HG03460 (cell line): ENCODE data around the gene PPP1R1B.

ENCODE experiments used
- ATAC-seq: cut with Tn5 transposase; IDR thresholded peaks from one replicate; pipeline ENCODE4 v1.9.1; 2021; ENCODE audit not compliant: unreplicated experiment

The PPP1R1B gene

DNA sequence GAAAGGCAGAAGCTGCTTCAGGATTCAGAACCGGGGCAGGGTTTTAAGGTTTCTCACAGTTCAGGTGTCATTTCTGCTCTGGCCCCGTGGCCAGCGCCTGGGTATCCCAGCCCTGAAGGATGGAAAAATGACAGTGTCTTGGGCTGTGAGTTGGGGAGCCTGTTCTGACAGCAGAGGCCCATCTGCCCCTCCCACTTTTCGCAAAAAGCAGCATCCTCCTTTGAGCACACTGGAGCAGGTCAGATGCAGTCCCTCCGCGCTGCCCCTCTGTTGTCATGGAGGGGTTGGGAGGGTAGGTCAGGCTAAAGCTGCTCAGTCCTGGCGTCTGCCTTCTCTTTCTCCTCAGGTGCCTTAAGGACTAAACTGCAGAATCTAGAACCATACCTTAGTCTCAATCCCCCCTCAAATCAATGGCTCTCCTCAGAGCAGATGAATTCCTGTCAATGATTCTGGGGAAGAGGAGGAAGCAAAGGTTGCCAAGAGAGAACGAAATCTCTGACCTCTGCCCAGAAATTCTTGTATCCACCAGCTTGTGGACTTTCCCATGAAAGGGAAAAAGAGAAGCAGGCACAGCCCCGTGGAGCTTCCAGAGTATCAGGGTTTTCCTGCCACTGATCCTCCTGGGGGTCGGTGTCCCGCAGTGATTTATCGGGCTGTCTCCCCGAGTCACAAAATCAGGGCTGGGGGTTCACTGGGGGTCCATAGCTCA is 26.3 kb upstream of the PPP1R1B start:
- ATAC-seq, result no peak

DNA sequence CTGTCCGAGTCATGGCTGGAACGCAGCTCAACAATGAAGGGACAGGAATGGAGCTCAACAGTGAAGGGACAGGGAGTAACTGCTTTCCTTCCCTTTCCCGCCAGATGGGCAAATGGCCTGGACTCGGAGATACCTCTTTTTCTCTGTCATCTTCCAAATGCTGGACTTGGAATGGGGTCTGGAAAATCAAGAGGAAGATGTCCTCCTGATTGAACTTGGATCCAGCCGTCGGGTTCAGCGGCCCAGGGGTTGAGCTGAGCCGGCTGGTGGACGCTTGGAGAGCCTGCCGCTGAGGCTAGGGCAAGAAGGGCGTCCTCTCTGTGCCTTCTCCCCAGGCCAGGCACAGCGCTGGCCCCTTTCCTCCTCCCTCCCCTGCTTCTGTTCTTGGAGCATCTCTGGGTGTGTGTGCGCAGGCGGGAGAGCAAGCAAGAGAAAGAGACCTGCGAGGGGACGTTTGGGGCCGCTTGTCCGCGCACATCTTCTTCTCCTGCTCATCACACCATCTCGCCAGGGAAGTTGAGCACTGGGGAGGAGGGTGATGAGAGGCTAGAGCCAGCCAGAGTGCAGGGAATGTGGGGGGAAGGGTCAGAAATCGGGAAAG is 25.7 kb upstream of the PPP1R1B start:
- no peak for ATAC-seq

DNA sequence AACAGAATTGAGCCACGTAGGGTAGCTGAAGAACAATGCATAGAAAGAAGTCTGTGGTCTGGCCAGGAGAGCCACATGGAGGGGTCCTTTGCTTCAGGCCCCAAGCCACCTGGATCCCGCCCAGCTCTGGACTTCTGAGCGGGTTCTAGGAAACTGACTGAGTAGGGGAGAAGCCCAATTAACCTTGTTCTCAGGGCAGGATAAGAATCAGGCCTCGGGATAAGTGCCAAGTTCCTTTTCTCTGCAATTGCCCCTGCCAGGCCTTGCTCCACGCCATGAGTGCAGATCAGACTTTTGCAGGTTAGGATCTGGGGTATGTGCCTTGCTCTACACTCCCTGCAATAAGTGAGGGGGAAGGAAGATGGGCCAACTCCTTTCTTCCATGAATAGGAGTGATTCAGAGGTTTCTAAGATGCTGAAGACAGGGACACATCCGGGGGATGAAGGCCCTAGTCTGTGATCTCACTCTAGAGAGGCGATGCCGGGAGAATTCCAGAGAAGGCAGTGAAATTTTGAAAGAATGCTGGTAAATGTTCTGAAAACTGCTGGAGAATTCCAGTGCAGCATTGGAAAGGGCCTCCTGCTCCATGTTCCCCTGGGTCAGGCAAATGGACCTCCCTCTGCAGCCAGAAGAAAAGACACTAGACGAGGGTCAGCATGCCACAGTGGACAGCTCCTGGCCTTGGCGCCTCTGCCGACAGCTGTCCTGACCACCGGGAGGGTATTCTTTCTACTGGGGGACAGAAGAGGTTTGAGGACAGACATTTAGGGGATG is 24.8 kb upstream of the PPP1R1B start:
- no peak for ATAC-seq

DNA sequence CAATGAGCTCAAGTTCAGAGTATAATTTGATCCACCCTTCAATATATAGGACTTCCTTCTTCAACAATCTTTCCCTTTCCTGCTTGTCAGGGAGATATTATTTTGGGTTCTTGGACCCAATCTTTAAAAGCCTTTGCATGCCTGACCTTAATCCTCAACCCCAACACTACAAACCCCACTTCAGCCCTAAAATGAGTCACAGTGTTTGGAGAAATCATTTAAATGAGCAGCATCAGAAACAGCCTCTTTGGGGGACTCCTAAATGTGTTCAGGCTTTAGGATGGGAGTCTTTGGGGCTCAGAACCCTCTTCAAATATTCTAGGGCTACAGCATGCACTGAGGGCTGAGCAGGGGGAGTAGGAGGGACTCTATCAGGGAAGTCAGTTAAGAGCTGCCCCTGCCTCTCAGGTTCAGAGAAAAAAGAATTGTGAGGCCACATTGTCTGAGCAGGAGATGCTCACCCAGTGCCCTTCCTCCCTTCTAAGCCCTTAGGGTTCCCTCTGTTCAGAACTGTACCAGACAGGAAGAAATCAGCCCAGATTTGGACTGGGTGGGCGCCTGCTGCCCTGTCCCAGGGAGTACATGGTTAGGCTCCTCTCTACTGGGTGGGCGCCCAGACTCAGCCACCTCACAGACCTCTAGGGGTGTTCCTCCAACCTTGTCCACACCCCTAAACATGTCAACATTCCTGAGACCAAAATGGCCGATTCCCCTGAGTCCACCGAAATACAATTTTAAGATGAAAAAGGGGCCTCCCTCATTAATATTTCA is 24.0 kb upstream of the PPP1R1B start:
- ATAC-seq, result no peak

DNA sequence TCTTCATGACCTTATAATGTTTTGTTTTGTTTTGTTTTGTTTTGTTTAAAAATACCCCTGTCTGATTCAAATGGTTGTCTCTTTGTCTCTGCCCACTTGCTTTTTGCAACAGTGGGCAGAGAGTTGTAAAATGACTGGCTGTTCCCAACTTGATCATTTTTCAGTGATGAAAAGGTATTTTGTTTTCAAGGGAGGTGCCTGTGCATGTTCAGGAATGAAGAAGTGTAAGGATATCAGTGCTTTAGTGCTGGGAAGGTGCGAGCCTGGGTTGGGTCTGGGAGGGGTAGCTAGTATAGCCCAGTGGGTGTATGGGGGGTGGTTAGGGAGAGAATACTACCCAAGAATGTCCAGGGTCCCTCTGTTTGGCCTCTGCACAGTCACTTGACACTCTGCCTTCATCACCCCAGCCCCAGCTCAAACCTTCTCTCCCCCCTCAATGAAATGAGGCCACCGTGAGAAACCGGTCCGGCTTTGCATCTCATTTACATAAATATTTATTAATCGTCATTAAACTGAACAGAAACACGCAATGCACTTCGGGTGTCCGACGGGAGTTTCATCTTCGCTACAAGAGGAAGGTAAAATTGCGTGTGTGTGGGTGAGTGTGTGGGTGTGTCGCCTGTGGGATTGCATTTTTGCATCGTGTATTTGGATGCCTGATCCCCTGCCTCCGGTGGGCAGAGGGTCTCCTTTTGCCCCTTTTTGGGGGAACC is 23.3 kb upstream of the PPP1R1B start:
- ATAC-seq, result no peak

DNA sequence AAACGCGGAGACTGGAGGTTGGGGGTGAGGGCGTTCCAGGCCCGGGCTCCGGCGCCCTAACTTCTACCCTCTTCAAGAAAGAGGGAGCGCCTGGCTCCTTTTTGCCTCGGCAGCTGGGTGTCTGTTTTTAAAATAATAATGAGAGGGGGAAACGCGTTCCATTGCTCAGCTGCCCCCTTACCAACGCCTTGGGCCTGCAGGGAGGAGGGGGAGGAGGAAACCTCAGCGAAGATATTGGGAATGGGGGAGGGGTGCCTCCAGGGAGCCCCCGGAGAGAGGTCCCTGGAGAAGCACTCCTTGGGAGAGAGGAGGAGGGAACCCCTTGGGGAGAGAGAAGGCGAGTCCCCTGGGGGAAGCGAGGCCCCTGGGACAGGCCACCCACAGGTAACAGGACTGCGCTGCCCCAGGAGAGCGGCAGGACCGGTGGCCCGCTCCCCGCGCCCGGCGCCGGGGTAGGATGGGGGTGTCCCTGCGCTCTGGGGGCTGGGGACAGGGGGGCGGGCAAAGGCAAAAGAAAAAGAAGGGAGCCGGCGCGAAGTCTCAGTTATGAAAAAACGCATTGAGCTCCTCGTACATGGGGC is 21.8 kb upstream of the PPP1R1B start:
- ATAC-seq, result no peak

DNA sequence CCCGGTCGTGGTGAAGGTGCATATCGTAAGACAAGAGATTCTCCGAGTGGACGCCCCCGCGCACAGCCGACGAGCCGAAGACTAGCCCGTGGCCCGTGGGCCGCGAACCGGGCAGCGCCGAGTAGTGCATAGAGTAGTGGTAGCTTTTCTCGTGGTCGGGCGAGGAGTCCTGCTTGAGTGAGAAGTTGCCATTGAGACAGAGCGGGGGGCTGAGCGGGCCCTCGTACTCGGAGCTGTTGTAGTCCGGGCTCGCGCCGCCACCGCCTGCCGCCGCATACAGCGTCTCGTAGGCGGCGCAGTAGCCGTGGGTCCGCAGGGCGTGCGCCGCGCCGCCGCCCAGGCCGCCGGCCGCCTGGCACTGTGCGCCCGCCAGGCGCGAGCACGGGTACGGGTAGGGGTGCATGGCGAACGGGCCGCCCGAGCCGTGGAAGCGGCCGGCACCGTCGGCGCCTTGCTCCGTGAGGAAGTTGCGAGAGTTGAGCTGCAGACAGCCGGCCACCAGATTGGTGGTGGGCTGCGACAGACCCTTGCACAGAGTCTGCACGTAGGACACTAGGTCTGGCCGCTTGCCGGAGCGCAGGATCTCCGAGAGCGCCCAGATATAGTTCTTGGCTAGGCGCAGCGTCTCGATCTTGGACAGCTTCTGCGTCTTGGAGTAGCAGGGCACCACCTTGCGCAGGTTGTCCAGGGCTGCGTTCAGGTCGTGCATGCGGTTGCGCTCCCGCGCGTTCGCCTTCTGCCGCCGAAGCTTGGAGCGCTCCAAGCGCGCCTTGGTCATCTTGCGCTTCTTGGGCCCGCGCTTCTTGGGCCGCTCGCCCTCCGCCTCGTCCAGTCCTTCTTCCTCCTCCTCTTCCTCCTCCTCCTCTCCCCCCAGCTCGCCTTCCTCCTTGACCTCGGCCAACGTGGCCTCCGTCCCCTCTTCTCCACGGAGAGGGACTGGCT is 21.0 kb upstream of the PPP1R1B start:
- ATAC-seq, result no peak

DNA sequence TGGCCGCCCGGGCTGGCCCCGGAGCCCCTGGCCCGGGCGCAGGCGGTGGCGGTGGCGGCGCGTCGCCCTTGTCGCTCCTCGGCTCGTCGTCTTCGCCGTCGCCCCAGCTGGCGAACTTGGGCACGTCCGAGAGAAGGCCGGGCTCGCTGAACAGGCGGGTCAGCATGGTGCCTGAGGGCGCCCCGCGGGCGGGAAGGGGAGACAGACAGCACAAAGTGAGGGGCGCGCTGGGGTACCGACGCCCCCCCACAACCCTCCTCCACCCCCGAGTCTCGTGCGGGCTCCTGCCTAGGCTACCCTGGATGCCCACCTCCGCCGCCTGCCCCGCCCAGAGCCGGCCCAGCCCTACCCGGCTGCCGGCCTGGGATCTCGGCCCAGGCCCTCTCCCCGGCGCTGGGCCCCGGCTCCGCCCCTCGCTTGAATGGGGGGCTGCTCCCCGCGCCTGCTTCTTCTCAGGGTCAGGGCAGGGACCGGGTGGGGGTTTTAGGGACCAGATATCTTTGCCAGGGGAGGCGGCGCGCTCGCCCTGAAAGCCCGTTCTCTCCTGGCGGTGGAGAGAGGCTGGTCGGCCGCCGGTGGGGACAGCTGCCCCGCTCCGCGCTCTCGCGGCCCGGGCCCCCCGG is 20.2 kb upstream of the PPP1R1B start:
- ATAC-seq, result no peak

DNA sequence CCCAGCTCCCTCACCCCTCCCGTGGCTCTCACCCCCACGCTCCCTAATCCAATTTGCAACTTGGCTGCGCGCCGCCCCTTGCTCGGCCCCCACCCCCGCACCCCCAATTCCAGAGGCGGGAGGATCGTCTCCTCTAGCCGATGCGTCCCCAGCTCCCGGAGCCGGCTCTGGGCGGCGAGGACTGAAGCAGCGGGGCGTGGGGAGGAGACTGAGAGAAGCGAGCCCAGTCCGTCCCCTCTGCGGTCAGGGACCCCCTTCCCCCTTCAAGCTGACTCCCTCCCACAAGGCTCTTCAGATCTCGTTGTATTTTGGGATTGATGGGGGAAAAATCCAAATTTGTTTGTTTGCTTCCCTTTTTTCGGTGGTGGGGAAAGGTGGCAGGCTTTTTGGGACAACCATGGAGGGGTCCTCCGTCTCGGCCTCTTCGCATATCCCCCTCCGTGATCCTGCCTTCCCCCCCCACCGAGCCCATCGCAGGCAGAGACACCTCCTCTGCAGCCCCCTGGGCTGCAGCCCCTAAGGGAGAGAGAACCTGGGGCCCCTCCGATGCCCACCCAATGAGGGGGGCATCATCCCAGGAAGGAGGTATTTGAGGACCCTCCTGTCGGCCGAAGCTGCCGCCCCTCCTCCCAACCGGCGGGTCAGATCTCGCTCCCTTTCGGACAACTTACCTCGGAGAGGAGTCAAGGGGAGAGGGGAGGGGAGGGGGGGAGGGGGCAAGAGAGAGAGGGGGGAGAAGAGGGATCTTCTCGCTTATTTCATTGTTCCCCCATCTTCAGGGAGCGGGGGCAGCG is 19.5 kb upstream of the PPP1R1B start:
- no peak for ATAC-seq

DNA sequence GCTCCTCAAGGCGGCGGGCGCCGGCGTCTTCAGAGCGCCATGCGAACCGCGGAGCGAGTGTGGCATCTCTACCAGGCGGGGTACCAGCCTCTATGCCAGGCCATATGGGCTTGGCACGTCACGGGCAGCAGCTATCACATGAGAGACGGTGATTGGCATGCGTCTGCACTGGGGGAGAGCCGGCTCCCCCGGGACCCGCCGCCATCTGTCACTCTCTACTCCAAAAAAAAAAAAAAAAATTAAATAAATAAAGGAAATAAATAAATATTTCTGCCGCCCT is 19.0 kb upstream of the PPP1R1B start, which contains the start of gene NEUROD2:
TSS of gene NEUROD2 (minus strand) at position 70 of the 280 bp plus-strand sequence. CDS start 1,321 bp downstream, outside the sequence.
- no peak for ATAC-seq

DNA sequence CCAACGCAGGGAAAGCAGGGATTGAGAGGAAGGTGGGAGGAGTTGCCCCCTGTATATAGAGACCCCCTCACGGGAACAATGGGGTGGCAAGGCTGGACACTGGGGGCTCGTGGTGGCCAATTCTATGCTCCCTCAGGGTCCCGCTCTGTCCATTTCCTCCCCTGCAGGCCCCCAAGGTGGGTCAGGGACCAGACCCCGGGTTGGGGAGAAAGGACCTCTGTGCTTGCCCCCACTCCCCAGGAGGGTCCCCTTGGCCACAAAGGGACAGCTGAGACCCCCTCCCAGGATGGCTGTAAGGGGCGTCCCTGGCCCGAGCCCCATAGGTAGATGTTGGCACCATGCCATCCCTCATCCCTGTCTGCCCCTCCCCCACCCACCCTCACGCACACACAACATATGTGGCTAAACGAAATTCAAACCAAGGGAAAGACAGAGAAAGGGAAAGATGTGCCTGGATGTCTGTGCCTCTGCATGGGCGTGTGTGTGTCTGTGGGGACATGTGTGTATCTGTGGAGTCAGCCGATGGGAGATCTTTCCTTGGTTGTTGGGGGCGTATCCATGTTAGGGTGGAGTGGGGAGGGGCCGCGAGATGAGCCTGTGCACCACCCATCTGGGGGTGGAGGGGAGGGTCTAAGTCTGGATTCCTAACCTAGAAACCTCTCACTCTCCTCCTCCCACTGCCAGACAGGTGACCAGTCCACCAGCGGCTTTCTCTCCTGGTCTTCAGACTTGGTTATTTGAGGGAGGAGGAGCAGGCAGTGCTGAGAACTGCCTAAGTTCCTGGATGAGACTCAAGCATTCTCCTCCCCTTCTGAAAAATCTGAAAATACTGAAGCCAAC is 18.4 kb upstream of the PPP1R1B start:
- ATAC-seq, result no peak

DNA sequence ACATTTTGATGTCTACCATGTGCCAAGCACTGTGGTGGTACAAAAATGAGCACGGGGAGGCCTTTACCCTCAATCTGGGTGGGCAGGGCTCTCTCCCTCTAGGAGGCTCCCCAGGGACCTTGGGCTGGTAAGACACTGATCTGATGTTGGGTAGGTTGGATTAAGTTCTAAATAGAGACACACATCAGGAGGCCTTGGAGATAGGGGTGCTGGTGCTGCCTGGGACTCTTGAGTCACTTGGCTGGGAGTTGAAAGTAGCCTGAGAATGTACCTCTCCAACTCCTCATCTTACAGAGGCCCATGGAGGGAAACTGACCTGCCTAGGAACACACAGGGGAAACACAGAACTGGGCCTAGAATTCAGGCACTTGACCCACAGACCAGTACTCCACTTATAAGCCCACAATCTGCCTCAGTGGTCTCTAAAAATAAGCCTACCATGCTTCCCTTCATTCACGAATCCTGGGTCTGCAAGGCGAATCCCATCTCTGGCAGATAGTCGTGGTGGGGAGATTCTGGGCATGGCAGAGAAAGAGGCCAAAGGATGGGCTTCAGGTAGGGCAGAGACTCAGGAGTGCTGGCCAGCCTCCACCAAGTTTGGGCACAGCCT is 17.2 kb upstream of the PPP1R1B start:
- ATAC-seq, result no peak

DNA sequence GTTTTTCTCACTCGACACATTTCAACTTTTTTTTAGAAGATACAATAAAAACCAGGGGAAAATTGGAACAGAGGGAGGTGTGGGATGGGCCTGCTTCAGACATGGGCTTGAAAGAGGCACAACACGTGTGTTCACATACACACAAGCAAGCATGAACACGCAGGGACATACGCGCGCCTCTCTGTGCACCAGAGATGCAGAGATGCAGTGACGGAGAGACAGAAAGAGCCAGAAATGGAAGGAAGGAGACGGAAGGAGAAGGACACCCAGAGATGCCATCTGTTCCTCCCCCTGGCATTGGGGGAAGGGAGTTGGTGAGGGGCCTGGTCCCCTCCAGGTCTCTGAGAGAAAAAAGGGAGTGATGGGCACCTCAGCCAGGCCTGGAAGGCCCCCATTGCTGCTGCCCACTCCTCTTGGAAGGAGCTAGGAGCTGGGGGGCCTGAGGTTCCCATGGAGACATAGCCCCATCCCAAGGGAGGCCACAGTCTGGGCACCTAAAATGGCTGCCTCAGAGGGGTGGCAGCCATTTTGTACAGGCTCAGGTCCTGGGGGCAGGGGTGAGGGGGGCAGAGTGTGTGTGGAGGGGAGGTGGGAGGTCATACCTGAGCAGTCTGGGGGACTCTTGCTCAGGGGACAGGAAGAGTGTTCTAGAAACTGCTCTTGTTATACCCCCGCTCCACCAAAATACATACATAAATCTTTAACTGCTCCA is 15.2 kb upstream of the PPP1R1B start:
- no peak for ATAC-seq

DNA sequence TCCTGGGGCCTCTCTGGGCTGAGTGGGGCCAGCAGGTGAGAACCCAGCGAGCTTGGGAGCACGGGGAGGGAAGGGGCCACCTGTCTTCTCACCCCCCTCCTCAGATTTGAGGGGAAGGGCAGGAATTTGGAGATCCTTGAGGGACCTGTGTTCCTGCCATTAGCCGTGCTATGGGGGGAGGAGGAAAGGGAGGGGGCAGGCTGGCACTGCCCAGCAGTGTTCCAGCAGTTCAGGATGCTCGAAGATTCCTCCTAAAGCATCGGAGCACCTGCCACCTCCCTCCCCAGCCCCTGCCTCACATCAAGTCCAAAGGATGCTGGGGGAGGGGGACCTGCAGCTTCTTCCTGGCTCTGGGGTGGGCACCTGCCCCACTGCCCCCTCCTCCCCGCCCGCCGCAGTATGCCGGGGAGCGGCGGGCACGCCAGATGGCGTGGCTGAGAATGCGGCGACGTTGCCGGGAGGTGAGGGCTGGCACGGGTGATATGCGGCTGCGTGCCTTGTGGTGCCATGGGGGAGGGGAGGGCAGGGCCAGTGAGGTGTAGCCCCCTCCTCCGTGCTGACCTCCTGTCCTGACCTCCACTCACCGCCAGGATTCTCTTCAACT is 14.4 kb upstream of the PPP1R1B start:
- ATAC-seq, result no peak

DNA sequence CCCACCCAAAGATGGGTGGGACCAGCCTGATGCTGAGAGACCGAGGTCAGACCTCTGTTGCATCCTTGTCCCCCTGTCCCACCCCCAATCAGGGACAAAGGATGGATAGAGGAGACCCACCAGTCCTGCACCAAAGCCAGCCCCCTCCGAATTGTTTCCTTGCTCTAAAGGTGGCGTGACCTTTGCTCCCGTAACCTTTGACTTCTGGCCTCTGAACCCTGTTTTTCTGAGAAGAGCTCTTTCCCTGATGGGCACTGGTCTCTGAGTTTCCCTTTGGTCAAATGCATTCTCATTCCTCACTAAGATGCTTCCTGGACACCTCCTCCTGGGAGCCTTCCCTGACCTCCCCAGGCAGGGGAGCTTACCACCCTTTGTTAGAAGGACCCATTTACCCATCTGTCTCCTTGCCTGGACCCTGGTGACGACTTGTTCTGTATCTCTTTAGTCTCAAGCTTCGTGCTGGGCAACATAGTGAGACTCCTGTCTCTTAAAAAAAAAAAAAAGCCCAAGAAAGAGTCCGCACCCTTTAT is 13.8 kb upstream of the PPP1R1B start:
- ATAC-seq, result no peak
